Measurements from ENCODE around the gene THBS3. TPM values are rescaled to one million over a fixed set of nuclear protein-coding genes. Genes with fewer than 3 reads are reported as not detected.
"Not testable (repeated sequence)": the region's sequence is repeated elsewhere in the genome, so short reads cannot be mapped to it uniquely, and the experiment has no call there.

Gene THBS3
- total RNA-seq, 1 donor from 2014 or later = 58.3 TPM

DNA sequence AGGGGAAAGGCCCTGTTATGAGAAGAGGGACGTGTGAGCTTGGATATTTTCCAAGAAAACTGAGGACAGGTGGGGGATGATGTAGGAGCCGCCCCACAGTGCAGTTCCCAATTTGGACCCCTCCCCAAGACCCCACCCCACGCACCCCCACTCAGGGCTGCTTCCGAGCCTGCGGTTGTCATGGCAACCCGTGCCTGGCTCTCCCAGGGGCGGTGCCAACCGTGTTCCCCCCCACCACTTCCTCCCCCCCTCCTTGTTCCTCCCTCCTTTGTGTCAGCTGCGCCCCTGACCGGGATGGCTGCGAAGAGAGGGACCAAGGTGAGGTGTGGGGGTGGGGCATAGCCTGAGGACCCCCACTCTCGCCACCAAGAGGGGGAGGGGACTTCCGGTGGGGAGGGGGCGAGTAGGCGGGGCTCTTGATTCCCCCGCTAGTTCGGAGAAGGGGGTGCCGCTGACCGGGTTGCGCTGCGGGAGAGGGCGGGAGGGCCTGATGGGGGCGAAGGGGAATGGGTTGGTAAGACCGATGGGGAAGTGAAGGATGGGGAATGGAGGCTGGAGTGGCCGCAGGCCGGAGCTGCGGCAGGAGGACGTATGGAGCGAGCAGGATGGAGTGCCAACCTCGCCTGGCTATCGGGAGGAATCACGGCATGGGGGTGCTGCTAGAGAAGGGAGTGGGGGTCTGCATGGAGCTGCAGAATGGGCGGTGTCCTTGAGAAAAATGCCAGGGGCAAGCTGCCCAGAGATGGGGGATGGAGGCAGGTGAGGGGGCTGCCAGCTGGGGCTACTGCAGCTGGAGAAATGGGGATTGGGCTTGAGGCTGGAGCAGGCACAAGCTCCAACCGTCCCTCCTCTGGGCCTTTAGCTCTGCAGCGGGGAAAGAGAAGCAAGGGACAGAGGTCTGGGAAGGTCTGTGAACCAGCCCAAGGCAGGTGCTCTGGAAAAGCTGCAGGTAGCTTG, 33.1 kb downstream of the THBS3 start:
- no peak for DNase-seq (ENCODE audit: low spot score)

DNA sequence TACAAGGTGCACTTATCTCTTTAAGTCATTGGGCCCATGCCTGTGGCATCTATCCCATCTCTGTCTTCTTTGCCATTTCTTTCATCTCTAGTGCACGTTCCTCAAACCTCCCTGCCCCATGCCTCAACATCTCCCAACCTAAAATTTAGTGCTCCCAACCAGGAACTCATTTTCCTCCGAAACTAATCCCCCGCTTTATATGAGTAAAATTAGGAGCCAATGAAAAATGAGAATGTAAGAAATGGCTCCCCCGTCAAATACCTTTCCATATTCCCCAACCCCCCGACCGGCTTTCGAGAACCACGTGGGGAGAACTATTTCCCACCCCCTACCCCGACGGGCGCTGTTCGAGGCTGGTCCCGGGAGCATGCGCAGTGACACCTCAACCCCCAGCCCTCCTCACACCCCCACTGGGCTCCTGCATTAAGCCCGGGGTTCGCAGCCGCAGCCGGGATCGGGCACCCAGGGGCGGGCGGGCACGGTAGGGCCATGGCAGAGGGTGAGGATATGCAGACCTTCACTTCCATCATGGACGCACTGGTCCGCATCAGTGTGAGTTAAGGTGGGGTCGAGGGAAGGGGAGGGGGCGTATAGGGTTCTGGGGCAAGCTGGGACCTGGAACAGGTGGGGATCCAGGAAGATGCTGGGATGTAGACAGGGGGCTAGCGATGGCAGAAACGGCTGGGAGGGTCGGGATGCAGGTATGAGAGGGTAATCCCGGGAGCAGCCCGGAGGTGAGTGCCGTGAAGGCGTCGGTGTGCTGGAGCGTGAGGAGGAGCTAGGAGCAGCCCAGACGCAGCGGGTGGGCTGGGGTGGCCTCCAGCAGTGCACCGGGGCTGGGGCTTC, 34.0 kb downstream of the THBS3 start, which contains the start of gene TRIM46:
Gene TRIM46 (plus strand): TSS at position 372 of the 846 bp plus-strand sequence. CDS start 118 bp downstream, at position 490.
- no peak for DNase-seq (ENCODE audit: low spot score)

DNA sequence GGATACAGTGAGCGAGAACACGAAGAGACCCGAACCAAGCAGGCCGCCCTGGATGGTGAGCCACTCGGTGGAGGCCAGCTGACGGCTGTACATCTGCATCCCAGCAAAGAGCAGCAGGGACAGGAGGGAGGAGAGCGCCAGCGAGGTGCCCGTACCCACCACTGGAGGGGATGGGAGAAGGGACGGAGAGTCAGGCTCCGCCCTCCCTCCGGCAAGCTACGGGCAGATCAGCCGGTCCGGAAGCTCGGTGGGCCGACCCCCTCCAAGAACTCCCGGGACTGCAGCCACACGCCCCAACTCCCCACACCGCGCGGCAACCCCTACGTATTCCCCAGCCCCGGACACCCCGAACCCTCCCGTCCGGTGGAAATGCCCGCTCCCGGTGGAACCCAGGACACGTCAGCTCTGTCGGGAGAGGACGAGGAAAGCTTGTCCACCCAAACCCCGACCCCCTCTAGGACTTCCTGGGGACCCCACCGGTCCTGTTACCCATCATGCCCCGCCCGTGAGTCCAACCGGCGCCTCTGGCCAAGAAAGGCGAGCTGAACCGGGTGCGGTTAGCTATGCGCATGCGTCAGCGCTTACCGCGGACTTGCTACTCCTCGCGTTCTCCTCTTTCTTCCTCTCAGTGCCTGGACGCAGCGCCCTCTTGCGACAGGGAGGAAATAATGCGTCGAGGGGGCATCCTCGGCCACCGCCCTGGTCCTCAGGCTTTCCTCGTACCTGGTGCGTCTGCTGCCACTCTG, 34.8 kb downstream of the THBS3 start, which contains the start of gene KRTCAP2:
Gene KRTCAP2 (minus strand): TSS at position 573 of the 746 bp plus-strand sequence. CDS start 80 bp downstream, at position 493.
- peak; percentile 97 for DNase-seq (ENCODE audit: low spot score)

DNA sequence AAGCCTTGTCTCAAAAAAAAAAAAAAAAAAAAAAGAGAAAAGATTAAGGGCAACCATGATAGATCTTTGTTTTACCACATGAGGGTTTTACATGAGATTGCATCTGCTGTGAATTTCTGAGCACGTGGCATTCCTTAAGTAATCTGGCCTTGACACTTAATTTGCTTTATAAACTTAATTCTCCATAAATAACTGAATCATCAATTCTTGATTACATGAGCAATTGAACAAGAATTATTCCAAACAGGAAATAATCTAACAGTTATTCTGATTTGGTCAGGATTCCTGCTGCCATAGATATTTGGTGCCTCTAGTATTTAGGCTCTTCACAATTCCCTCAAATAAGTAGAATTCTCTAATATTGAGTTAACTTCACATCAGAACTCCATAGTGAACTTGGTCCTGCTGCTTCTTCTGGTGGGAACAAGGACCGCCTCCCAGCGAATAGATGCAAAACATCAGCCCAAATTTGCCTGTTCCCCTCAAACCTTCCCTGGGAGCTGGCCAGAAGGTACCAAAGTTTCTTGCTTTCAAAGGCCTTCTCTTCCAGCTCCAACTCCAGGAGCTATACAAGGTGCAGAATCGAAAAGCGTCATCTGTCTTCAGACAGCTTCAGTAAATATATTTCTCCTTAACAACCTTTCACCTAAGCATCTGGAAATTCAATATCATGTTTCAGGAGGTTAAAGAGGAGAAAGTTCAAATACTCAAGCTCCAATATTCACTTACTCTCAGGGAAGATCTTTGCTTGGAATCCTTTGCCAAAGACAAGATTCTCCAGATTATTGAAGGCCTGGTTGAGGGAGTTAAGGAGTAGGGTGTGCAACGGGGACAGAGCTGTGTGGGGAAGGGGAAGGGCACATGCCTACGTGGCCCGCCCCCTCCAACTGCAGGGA, 35.6 kb downstream of the THBS3 start:
- no peak for DNase-seq (ENCODE audit: low spot score)

DNA sequence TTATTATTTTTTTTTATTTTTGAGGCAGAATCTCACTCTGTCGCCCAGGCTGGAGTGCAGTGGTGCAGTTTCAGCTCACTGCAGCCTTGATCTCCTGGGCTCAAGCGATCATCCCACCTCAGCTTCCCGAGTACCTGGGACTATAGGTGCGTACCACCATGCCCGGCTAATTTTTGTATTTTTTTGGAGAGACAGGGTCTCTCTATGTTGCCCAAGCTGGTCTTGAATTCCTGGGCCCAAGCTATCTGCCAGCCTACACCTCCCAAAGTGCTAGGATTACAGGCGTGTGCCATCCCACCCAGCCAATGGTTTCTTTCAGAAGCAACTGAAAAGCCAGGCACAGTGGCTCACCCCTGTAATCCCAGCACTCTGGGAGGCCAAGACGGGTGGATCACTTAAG, 36.9 kb downstream of the THBS3 start:
- DNase-seq (ENCODE audit: low spot score) = no peak

DNA sequence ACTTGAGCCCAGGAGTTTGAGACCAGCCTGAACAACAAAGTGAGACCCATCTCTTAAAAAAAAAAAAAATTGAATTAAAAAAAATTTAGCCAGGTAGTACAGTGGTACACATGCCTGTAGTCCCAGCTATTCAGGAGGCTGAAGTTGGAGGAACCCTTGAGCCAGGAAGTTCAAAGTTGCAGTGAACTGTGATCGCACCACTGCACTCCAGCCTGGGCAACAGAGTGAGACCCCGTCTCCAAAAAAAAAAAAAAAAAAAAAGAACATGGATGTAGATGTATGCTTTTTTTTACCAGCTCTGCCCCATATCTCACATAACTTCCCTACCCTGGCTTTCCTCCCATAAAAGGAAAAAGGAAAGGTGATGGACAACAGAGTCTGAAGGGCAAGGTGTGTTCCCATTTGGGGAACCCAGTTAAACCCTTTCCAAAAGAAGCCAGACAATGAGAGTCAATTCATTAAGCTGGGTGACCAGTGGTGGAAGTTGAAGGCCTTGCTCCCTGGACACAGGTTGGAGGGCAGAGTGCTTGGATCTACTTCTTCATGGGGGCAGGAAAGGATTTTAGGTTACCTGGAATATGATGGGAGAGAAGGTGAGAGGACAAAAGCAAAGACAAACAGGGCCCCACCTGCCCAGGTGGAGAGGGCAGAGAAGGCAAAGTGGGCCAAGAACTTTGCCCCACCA, 37.5 kb downstream of the THBS3 start:
- no peak for DNase-seq (ENCODE audit: low spot score)

DNA sequence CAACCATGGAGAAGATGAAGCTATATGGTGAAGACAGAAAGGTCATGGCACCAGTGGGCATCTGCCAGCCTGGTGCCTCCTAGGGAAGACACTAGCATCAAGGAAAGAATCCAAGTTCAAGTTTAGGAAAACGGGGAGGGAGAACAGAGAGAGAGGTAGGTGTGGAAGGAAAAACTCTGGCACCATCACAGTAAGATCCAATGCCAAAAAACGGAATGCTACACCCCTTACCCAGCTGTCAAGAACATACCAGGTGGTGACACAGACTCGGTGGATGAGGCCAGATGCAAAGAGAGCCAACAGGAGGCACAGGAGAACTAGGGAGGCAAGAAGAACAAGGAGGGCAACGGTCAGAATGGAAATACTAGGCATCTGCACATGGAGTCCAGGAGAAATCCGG, 38.2 kb downstream of the THBS3 start:
- DNase-seq (ENCODE audit: low spot score) = no peak

DNA sequence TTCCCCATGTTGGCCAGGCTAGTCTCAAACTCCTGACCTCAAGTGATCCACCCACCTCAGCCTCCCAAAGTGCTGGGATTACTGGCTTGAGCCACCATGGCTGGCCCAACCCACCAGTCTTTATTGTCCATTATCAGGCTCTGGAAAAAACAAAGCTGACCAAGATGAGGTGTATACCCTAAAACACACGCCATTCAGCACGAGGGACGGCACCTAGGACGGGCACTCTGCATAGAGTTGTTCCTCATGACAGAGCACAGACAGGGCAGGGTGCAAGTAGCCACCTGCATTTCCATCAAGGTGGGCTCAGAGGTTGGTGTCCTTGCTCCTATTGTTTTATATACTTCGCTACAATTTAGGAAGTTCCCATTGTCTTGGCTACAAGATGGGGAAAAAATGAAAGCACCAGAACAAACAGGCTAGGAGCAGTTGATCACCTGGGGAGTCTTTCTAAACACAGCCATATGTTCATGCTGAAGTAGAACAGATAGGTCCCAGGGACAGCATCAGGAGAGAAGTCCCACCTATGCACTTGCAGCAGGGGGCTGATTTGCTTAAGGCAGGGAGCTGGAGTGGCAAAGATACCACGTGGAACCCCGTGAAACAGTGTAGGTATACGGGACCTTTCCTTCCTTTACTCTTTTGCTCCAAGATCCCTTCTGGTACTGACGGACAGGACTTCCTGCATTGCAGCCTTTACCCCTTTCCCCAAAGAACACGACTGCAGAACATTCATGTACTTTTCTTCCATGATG, 39.1 kb downstream of the THBS3 start:
- no peak for DNase-seq (ENCODE audit: low spot score)

DNA sequence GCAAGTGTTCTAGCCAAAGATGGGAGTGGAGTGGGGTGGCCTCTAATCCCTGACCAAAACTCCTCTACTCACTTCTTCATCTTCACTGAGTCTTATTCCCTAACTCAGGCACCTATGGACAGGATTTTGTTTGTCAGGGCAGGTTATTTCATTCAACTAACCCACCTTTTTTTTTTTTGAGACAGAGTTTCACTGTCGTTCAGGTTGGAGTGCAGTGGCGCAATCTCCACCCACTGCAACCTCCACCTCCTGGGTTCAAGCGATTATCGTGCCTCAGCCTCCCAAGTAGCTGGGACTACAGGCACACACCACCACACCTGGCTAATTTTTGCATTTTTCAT, 39.6 kb downstream of the THBS3 start:
- not testable (repeated sequence) for DNase-seq (ENCODE audit: low spot score)

DNA sequence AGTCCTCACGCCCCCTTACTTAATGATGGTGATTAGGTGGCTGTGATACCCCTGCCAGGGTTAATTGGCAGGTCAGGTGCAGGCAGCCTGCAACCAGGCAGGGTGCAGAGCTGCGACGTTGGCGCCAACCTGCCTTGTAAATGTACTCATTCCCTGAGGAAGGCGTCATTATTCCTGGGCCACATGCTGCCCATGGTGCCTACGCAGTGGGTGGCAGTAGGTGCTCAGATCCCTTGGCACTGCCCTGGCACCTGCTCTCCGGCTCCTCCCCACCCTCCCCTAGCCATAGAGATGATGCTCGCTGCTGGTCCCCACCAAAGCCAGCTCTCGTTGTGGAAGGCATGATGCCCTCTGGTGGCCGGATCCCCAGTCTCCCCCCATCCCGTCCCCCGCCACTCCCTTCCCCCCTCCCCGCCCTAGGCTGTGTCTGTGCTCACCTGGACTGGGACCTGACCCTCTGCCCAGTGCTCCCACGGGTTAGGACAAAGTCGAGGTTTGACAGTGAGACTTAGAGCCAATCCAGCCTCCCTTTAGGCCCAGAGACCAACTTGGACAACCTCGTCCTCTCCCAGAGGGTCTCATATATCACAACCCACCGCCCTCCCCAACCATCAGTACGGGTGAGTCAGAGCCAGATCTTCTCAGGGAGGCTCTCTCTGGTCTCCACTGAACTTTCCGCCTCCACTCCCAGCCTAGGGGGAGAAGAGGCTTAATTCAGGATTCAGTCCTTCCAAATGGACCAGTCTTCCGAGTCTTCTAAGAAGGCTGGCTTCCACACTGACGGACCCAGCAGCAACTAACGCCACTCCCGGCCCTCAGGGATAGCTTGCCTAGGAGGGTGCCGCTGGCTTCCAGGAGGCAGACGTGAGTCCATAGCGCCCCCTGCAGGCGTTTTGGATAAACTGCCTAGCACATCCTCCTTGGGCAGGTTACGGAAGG, 40.3 kb downstream of the THBS3 start:
- peak; percentile 85 for DNase-seq (ENCODE audit: low spot score)

DNA sequence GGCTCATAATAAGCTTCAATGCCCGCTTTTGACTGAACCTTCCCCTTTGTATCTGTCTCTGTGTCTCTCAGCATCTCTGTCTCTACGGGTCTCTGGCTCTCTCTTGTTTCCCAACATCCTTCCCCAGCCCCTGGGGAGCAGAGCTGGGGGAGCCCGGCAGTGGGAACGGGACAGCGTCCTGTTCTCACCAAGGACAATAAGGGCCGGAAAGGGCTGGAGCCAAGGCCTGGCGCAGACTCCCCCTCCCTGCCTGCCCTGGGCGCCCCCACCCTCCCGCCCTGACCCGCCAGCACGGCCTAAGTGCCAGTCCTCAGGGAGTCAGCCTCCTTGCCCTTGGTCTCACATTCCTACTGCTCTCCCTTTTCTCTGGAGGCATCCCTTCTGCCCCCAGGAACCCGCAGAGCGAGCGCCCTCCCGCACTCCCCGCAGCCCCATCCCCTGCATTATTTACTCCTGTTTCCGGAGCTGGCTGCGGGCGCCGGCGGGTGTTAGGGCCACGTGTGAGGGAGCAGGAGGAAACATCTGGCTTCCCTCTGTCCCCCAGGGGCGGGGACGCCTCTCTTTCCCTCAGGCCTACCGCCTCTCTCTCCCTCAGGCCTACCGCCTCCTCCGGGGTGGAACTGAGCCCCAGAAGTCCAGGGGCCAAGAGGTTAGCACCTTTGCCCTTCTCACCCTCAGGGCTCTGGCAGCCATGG, 41.1 kb downstream of the THBS3 start:
- DNase-seq (ENCODE audit: low spot score) = peak; percentile 38

DNA sequence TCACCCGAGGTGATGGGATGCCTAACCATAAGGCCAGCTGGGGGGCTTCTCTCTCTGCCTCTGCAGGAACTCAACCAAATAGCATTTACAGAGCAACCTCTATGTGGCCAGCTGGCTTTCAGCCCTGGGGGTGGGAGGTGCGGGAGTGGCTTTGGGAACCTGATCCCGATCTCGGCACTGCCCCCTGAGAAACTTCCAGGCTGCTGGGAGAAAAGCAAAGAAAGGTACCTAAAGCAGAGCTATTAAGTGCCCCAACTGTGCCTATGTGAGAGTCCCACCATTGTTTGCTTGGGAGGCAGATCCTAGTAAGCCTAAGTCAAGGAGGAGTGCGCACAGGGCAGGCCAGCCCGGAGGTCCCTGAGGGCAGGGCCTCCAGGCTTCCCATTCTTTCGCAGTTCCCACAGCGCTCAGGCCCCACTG, 41.6 kb downstream of the THBS3 start:
- no peak for DNase-seq (ENCODE audit: low spot score)

DNA sequence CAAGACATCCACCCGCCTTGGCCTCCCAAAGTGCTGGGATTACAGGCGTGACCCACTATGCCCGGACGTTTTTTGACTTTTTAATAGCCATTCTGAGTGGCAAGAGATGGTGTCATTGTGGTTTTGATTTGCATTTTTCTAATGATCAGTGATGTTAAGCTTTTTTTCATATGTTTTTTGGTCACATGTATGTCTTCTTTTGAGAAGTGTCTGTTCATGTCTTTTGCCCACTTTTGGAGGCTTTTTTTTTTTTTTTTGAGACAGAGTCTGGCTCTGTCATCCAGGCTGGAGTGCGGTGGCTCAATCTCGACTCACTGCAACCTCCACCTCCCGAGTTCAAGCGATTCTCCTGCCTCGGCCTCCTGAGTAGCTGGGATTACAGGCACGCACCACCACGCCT, 43.1 kb downstream of the THBS3 start:
- DNase-seq (ENCODE audit: low spot score) = not testable (repeated sequence)

DNA sequence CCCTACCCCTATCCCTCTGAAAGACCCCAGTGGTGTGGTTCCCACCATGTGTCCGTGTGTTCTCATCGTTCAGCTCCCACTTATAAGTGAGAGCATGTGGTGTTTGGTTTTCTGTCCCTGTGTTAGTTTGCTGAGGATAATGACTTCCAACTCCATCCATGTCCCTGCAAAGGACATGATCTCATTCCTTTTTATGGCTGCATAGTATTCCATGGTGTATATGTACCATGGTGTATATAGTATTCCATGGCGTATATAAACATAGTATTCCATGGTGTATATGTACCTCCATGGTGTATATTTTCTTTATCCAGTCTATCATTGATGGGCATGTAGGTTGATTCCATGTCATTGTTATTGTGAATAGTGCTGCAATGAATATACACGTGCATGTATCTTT, 43.9 kb downstream of the THBS3 start:
- not testable (repeated sequence) for DNase-seq (ENCODE audit: low spot score)

DNA sequence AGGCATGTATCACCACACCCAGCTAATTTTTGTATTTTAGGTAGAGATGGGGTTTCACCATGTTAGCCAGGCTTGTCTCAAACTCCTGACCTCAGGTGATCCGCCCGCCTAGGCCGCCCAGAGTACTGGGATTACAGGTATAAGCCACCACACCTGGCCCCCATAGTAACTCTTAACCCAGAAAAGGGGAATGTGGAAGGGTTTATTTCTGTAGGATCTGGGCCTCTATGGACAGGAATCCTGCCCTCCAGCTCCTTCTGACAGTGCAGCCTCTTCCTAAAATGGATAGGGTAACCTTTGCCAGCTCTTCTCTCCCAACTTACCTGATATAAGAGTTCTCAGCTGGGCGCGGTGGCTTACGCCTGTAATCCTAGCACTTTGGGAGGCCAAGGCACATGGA, 45.1 kb downstream of the THBS3 start:
- DNase-seq (ENCODE audit: low spot score) = not testable (repeated sequence)

DNA sequence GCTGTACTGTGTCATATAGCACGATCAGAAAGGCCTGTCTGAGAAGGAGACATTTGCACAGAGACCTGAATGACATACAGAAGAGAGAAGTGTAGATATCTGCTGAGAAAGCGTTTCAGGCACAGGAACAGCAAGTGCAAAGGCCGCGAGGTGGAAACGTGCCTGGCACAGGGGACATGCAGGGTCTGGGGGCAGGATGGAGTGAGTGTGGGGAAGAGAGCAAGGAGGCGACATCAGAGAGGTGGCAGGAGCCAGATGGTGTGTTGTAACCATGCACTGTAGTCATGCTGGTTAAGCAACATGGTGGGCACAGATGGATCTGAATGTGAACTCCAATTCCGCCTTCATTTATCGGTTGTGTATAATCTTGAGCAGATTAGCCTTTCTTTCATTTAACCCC, 47.6 kb downstream of the THBS3 start:
- no peak for DNase-seq (ENCODE audit: low spot score)

DNA sequence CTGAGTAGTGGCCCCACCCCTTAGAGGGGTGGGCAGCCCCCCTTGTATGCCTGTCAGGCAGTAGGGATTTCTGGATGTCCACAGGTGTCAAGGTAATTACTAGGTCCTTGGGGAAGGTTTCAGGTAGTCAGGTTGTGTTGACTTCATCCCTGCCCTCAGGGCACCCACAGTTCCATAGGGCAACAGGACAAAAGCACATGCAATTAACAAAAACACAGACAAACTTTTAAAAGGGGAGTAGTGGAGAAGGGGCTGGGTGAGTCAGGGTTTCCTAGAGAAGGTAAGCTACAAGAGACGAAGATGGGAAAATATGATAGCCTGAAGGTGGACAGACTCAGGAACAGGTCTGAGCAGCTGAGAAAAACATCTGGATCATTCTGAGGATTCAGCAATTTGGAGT, 48.7 kb downstream of the THBS3 start:
- no peak for DNase-seq (ENCODE audit: low spot score)
